HG03354 (cell line): Measurements from ENCODE around the gene PPM1H.
"Not testable (repeated sequence)": the region's sequence is repeated elsewhere in the genome, so short reads cannot be mapped to it uniquely, and the experiment has no call there.

Source experiments
- ATAC-seq: cut with Tn5 transposase; IDR thresholded peaks from one replicate; pipeline ENCODE4 v1.9.1; 2021; ENCODE audit warnings: mild to moderate bottlenecking; ENCODE audit not compliant: unreplicated experiment, poor library complexity, severe bottlenecking

Gene PPM1H

DNA sequence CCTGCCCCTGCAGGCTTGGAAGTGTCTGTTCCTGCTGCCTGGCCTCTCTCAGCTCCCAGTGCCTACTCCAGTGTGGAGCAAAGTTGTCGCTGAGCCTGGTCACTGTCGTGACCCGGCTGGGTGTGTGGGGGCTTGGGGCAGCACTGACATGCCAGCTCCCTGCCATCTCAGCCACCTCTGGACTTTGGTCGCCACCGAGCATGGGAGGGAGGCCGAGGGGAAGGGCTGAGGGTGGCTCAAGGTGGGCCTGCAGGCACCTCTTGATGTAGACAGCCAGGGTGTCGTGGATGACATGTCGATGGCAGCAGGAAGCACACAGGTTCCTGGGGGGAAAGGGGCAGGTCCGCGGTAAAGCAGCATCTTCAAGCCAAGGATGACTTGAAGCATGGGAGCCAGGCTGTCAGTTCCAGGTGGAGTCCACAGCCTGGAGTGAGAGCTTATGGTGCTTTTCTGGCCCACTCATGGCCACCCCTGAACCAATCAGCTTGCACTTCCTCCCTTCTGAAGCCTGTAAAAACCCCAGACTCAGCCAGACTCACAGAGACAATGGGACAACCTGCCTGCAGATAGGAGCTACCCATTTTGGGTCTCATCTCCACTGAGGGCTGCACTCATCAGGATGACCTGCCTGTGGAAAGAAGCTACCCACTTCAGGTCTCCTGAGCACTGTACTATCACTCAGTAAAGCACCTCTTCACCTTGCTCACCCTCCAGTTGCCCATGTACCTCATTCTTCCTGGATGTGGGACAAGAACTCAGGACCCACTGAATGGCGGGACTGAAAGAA, 258.2 kb downstream of the PPM1H start:
- ATAC-seq = no peak

GRCh38 chr12:62673028-62673815, 261.7 kb downstream of the PPM1H start:
- ATAC-seq = no peak

DNA sequence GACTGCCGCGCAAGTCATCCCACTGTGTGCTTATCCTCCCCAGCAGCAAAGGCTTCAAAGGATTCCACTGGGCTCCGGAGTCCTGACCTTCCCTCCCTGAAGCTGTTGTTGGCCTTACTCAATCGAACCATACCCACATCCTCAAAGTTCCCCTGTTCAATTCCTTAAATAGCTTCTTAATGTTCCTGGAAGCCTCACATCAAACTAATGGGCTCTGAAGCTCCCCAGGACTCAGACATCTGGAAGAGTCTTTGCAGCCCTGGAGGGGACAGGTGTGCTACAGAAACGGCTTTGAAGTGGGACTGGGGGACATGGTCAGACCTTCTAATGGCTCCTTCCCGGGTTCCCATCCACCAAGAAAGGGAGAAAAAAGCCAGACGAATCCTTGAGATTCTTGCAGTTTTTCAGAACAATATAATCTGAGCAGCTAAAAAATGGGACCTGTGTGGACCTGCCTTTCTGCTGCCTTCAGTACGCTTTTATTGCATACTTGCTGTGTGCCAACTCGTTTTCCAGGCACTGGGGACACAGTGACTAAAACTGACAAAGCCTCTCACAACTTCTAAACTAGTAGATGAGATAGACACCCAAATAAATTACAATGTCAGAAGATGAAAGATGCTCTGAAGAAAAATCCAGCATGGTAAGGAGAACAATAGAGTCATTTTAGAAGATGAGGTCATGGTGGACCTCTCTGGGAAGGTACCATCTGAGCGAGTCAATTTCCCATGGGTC, 263.8 kb downstream of the PPM1H start:
- ATAC-seq = no peak

- no peak for ATAC-seq
Observed at GRCh38 chr12:62668782-62669181, 266.2 kb downstream of the PPM1H start.

DNA sequence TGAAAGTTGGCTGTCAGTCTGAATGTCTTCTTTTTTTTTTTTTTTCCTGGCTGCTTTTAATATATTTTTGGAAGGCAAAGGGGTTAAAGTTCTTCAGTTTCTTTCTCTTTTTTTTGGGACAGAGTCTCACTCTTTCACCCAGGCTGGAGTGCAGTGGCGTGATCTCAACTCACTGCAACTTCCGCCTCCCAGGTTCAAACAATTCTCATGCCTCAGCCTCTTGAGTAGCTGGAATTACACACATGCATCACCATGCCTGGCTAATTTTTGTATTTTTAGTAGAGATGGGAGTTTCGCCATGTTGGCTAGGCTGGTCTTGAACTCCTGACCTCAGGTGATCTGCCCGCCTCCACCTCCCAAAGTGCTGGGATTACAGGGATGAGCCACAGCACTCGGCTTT, 270.0 kb downstream of the PPM1H start:
- ATAC-seq = not testable (repeated sequence)

GRCh38 chr12:62660756-62661155, 274.2 kb downstream of the PPM1H start:
- no peak for ATAC-seq

- no peak for ATAC-seq
Observed at GRCh38 chr12:62659453-62660295, 275.3 kb downstream of the PPM1H start.

GRCh38 chr12:62658910-62659309, 276.0 kb downstream of the PPM1H start:
- ATAC-seq = no peak

DNA sequence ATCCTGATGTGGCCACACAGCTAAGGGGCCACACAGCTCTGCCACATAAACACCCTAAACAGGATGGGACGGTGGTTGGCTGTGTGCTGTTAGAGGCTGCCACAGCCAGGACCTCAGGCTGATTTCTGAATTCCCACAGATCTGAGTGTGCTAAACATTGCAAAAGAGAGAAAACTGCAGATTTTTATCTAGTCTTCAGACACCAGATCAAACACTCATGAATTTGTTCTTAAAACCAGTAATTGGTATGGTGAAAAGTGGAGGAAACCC, 277.7 kb downstream of the PPM1H start:
- no peak for ATAC-seq

DNA sequence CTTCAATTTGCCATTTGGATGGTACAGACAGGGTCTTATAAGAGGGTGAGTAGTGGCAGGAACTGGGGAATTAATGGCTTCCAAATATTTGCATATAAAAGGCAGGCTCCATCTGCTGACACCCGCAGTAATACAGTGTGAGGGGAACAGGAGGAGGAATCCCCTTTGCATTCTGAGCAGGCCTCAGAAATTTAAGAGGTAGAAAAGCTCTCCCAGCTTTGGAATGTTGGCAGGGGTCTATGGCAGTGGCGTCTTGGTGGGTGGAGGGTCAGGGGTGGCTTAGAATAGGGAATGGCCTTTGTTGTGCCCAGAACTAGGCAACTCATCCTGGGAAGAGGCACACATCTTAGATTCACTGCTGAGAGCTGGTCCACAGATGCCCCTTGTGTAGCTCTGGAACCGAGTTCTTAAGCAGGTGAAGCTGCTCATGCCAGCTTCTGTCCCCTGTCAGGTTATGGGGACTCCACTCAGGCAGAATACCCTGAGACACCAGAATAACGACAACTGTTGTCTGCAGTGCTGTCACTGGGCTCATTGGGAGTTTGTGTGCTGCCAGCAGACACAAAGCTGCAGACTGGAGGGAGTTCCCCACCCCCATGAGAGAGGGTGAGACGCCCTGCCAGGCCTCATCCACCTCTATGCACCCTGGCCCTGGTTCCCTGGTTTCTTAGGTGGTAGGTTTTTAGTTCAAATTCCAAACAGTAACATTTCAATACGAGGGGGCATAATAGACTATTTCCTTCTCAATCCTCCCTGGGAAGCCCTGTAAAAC, 278.2 kb downstream of the PPM1H start:
- no peak for ATAC-seq

DNA sequence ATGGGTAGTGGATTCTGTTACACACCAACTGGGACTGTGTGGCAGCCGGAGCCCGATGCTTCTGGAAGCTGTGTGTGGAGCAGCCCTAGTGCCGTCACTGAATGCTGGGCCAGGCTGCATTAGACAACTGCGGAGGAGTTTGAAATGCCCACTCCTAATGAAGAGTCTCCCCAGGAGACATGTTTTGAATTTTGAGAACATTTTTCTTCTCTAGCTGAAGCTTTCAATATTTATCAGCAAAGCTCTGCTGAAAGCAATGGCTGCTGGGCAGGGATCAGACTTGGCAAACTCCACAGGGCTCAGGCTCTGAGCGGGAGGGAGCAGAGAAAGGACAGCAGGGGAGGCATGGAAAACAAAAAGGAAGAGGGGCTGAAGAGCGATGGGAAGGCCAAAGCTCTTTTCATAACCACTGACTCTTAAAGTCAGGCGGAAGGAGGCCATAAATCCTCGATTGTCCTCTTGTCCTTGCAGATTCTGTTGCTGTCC, 279.2 kb downstream of the PPM1H start:
- no peak for ATAC-seq

DNA sequence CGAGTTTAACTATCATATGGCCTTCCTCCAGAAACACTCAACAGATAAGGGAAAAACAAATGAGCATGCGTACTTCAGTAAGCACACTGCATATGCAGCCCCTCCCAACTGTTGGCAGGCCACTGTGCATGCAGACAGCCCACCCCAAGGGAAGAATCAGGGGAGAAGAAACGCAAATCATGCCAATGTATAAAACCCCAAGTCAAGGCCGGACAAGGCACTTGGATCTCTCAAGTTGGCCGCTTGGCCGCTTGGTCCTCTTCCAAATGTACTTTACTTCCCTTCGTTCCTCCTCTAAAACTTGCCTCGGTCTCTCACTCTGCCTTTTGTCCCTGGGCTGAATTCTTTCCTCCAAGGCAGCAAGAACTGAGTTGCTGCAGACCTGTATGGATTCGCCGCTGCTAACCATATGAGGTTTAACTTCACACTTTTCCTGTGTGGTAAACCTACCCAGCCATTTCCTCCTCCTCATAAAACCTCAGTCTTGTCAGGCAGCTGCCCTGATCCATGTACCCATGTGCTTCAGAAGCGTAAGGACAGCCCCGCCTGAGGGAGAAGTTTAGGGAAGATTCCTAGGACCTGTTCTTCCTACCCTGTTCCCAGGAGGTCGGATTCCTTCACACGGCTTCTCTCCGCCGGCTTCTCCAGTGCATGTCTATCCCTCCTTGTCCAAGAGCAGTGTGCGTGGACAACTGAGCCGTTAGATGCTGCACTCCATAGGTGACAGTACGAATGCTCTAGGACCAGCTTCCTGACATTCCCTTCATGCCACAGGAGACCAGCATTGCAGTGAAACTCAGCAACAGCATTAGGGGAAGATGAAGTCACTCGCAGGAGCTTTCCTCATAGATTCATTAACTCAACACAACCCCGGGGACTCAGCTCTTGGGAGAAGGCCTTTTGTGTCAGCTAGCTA, 280.4 kb downstream of the PPM1H start:
- ATAC-seq = no peak

GRCh38 chr12:62653740-62654139, 281.2 kb downstream of the PPM1H start:
- no peak for ATAC-seq

GRCh38 chr12:62653304-62653703, 281.6 kb downstream of the PPM1H start:
- ATAC-seq = no peak

GRCh38 chr12:62651138-62651537, 283.8 kb downstream of the PPM1H start:
- ATAC-seq = no peak

DNA sequence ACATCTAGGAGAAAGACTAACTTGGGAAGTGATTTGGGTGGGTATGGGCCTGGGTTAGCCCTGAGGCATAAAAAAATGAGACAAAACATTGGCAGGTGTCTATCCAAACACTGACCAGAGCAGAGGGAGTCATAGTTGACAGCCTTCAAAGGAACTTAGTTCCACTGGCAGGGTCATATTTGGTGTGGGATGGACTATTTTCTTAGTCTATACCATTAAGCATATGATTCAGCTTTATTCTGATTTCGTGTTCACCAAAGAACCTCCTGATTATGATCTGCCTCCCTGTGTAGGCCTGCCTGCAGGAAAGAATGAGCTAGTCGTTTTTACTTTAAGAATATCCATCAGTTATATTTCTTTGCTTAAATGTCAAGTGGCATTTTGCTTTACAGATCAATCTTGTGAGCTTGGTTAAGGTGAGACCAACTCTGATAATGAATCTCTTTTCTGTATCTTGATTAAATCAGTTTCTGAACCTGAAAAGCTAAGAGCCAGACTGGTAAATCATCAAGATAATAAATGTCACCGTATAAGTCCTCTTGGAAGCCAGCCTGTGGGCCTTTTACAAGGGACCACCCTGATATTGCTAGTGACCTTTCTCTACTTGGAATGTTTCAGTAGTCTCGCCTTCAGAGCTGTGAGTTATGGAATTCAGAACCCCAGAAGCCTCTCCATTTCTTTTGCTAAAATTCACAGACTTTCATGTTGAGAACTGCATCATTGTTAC, 285.4 kb downstream of the PPM1H start:
- no peak for ATAC-seq

DNA sequence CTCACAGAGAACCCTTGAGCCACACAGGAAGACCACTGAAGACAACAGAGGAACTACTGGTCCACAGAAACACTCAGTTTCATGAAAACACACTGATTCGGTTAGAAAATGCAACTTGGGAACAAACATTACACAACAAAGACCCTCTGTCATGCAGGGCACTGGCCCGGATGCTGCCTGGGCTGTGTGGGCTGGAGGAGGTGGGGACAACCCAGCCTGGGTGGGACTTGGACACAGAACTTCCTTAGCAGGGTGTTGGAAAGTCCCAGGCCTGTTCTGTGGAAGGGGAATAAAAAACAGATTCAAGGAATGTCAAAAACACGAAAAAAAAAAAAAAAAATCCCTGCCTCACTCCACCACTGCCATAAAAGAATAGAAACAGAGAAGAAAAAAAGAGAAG, 287.4 kb downstream of the PPM1H start:
- ATAC-seq = no peak
